Tibial artery (tissue), 4 donors: ENCODE results near the gene TMEM52.

Source experiments
- DNase-seq, 2 donors: peaks; one replicate each; pipeline ENCODE4 v3.0.0-alpha.2; 2019
- H3K27ac ChIP-seq, 2 donors: fragments of 200-600 bp; sonication (generic) in 1 of 2; 1 replicate in 1 of 2; 2 replicates in 1 of 2; pipeline ENCODE4 v1.5.1; 2018 to 2019; ENCODE audit warnings: mild to moderate bottlenecking in 1 of 2
- H3K27me3 ChIP-seq, 2 donors: fragments of 200-600 bp; sonication (generic) in 1 of 2; one replicate each; pipeline versions ENCODE4 v1.5.1 to v1.6.0; 2016 to 2019
- H3K36me3 ChIP-seq, 3 donors: fragments of 200-600 bp; sonication (generic) in 2 of 3; one replicate each; pipeline ENCODE4 v1.5.1; 2016 to 2019; ENCODE audit warnings: mild to moderate bottlenecking in 2 of 3
- H3K4me1 ChIP-seq, 4 donors: fragments of 200-600 bp; sonication (generic) in 2 of 4; 1 replicate in 3 of 4; 2 replicates in 1 of 4; pipeline ENCODE4 v1.5.1; 2016 to 2019
- H3K4me3 ChIP-seq, 2 donors: fragments of 200-600 bp; sonication (generic) in 1 of 2; 1 replicate in 1 of 2; 2 replicates in 1 of 2; pipeline ENCODE4 v1.5.1; 2018 to 2019; ENCODE audit warnings: mild to moderate bottlenecking in 2 of 2
- H3K9me3 ChIP-seq, 3 donors: fragments of 200-600 bp; sonication (generic) in 1 of 3; one replicate each; pipeline ENCODE4 v1.5.1; 2016 to 2019
- intact Hi-C: fragments of 100-400 bp; cut with DNase I; formaldehyde crosslinking; loops from one replicate; pipeline ENCODE4 v1.15.0; 2023; ENCODE audit warnings: low total_unique reads
- TF ChIP-seq, protein P1 (sequence below), 2 experiments: fragments of 200-600 bp in 1 of 2; fragments of 450-650 bp in 1 of 2; IDR thresholded peaks; one replicate each; pipeline ENCODE4 v1.5.1; 2017 to 2019; ENCODE audit warnings: antibody characterized with exemption in 2 of 2, mild to moderate bottlenecking in 1 of 2, moderate library complexity in 1 of 2

TMEM52 gene

DNA sequence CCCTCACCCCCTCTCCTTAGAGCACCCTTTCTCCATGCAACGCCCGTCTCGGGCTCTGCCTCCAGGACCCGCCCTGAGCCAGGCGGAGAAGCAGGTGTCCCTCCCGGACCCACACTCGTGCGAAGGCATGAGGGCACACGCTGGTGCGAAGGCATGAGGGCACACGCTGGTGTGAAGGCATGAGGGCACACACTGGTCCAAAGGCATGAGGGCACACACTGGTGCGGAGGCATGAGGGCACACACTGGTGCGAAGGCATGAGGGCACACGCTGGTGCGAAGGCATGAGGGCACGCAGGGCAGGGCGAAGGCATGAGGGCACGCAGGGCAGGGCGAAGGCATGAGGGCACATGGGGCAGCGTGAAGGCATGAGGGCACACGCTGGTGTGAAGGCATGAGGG lies 5.8 kb upstream of the TMEM52 start:
- H3K9me3 ChIP-seq, result no peaks in the 10 kb centered on the region
- H3K4me3 ChIP-seq, result no peak overlapping the region
- H3K36me3 ChIP-seq, result no peaks in the 10 kb centered on the region
- peaks cover 0 to 17% of the 10 kb centered on the region in 2 donors for H3K27me3 ChIP-seq
- H3K27ac ChIP-seq, result no peak overlapping the region
- TF ChIP-seq, protein P1, sequence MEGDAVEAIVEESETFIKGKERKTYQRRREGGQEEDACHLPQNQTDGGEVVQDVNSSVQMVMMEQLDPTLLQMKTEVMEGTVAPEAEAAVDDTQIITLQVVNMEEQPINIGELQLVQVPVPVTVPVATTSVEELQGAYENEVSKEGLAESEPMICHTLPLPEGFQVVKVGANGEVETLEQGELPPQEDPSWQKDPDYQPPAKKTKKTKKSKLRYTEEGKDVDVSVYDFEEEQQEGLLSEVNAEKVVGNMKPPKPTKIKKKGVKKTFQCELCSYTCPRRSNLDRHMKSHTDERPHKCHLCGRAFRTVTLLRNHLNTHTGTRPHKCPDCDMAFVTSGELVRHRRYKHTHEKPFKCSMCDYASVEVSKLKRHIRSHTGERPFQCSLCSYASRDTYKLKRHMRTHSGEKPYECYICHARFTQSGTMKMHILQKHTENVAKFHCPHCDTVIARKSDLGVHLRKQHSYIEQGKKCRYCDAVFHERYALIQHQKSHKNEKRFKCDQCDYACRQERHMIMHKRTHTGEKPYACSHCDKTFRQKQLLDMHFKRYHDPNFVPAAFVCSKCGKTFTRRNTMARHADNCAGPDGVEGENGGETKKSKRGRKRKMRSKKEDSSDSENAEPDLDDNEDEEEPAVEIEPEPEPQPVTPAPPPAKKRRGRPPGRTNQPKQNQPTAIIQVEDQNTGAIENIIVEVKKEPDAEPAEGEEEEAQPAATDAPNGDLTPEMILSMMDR (IDR thresholded peaks at IDR 0.05), result no peak
- intact Hi-C loops, result no loop called here
- DNase-seq, result no peak
- peaks cover 0 to under 1% (median under 1%) of the 10 kb centered on the region in 4 donors for H3K4me1 ChIP-seq

DNA sequence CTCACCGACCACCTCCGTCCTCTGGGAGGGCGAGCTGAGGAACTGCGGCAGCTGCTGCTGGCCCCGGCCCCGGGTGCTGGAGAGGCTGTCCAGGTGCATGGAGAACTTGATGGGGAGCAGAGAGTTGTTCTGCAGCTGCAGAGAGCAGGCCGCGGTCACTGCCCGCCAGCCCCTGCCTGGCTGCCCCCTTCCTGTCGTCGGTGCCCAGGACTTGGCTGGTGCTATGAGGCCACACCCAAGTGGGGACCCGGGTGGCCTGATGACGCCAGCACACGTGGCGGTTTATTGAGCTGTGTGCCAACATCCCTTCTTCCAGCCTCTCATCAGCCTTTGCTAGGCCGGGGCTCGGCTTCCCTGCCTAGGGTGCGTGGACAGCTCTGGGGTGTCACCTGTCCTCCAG lies 5.3 kb upstream of the TMEM52 start:
- no peak for DNase-seq
- no peak overlapping the region for H3K4me3 ChIP-seq
- peaks cover 0 to 5% (median 3%) of the 10 kb centered on the region in 4 donors for H3K4me1 ChIP-seq

DNA sequence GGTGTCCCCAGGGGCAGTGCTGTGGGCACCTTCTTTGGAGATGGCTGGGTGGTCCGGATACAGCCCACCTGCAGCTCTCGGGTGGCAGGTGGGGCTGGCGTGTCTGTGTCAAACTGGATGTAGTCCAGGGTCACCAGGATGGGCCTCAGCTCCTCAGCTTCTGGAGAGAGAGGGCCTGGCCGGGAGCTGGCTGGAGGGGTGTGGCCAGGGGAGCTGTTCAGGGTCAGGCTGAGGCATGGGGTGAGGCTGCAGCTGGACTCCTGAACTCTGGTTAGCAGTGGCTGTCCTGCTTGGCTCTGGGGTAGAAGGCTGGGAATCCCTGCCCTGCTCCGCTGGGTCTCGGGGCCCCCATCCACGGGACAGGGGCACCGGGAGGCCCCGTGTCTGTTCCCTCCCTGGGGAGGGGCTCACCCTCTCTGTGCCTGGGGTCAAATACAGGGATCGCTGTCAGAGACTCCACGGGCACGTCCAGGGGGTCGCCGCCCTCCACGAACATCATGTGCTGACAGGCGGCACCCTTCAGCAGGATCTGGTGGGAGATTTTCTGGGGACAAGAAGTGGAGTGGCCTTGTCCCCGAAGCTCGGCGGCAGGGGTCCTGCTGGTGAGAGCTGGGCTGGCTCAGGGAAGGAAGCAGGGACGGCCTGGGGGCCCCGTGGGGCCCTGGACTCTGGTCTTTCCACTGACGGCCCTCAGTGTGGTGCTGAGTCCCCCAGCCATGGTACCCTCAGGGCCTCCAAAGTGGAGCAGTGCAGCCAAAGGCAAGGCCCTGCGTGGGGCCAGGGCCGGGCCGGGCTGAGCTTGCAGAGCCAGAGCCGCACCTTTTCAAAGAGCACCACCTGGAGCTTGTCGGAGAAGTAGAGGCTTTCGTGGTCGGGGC lies 4.1 kb upstream of the TMEM52 start:
- intact Hi-C loops, result no loop called here
- H3K27me3 ChIP-seq, result peaks cover 0 to 10% of the 10 kb centered on the region in 2 donors
- DNase-seq, result no peak
- H3K9me3 ChIP-seq, result no peaks in the 10 kb centered on the region
- H3K36me3 ChIP-seq, result no peaks in the 10 kb centered on the region
- no peak overlapping the region for H3K27ac ChIP-seq
- peaks cover 0 to 17% (median 14%) of the 10 kb centered on the region in 4 donors for H3K4me1 ChIP-seq
- TF ChIP-seq, protein P1 (IDR thresholded peaks at IDR 0.05), result no peak
- no peak overlapping the region for H3K4me3 ChIP-seq

More for the DNA sequence above, 5.3 kb upstream of the TMEM52 start:
- Histone ChIP-seq H3K9me3 (no peaks in the 10 kb centered on the region), H3K27ac (no peak overlapping the region), H3K27me3 (peaks cover 0 to 17% of the 10 kb centered on the region in 2 donors), H3K36me3 (no peaks in the 10 kb centered on the region)
- TF ChIP-seq, protein P1 (IDR thresholded peaks at IDR 0.05), result no peak
- intact Hi-C loops, result no loop called here

DNA sequence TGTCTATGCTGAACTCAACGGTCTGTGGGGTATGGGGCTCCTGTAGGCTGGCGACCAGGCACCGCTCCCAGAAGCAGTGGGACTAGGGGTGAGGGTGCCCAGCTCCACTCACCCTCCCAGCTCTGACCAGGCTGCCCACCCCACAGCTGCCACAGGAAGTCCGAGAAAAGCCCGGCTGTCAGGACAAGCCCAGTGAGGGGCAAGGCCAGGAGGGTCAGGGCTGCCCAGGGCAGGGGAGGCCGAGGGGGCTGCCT lies 3.5 kb upstream of the TMEM52 start:
- no peak for DNase-seq
- peaks cover 0 to 20% (median 16%) of the 10 kb centered on the region in 4 donors for H3K4me1 ChIP-seq
- H3K36me3 ChIP-seq, result no peaks in the 10 kb centered on the region
- no peak overlapping the region for H3K4me3 ChIP-seq
- H3K27ac ChIP-seq, result no peak overlapping the region
- H3K27me3 ChIP-seq, result peaks cover 0 to 10% of the 10 kb centered on the region in 2 donors
- no peaks in the 10 kb centered on the region for H3K9me3 ChIP-seq
- TF ChIP-seq, protein P1 (IDR thresholded peaks at IDR 0.05), result no peak
- intact Hi-C loops, result no loop called here

DNA sequence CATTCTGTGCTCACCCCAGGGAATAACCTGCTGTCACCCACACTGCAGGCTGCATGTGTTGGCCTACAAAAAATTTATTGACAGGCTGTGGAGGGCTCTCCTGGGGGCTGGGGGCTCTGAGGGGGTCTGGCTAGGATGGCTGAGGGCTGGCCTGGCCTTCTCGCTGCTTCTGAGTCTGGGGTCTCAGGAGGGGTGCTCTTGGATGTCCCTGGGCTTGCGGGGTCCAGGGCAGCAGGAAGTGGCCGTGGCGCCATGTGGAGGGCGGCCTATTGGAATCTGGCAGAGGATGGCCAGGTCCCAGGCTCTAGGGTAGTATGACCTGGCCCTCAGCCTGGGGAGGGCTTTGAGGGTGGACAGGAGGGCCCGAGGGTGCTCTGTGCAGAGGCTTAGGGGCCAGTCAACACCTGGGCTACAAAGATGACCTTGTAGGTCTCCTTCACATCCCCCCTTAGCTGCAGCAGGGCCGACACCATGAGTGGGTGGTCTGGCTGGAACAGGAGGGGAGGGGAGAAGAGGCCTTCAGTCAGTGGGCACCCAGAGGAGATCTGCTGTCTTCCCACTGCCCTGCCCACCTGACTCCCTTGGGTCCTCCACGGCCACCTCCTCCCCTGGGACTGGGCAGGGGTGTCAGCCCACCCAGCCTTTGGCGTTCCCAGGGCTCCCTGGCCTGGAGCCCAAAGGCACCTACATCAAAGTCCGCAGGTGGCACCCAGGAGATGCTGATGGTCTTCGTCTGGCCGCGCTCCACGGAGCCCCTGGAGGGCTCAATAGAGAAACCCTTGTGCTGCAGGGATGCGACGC lies 3.0 kb upstream of the TMEM52 start:
- DNase-seq, result no peak
- intact Hi-C loops, result no loop called here

More for the DNA sequence above, 3.0 kb upstream of the TMEM52 start:
- TF ChIP-seq, protein P1 (IDR thresholded peaks at IDR 0.05), result no peak
- Histone ChIP-seq H3K27ac (no peak overlapping the region), H3K4me1 (peaks cover 0 to 20% (median 16%) of the 10 kb centered on the region in 4 donors), H3K27me3 (peaks cover 0 to 10% of the 10 kb centered on the region in 2 donors), H3K4me3 (no peak overlapping the region), H3K36me3 (no peaks in the 10 kb centered on the region), H3K9me3 (no peaks in the 10 kb centered on the region)
